ENCODE measurements around the gene SLC13A2. TPM values are rescaled to one million over a fixed set of nuclear protein-coding genes. Genes with fewer than 3 reads are reported as not detected.
"Not testable (repeated sequence)": the region's sequence is repeated elsewhere in the genome, so short reads cannot be mapped to it uniquely, and the experiment has no call there.

Gene SLC13A2
- total RNA-seq, 4 donors from 2014 or later = 0.37 TPM; not detected in 3

DNA sequence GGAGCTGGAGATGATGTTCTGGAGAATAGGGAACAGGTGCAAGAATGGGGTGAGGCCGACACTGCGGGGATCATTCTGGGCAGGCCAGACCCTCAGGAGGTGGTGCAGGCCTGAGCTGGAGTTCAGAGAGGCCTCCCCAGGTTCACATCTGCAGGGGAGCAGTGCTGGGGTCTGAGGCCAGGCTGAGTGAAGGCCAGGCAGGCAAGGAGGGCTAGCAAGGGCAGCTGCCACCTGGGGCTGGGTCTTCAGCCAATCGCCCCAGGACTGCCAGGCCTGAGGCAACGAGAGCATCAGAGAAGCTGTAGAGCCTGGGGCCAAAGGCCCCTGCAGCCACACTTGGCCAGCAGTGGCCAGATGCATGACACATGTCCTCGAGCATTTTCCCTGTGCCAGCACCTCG is 47.2 kb downstream of the SLC13A2 start:
- Histone ChIP-seq H3K36me3 (no peaks in the 10 kb centered on the region), H3K4me3 (no peak overlapping the region), H3K27ac (no peak overlapping the region), H3K9me3 (no peaks in the 10 kb centered on the region), H3K4me1 (peaks cover 0 to 9% (median 0%) of the 10 kb centered on the region in 3 donors), H3K27me3 (peaks cover 7% of the 10 kb centered on the region)
- WGBS, 2 donors (ENCODE audit: low coverage in 1 of 2) = 0 to 60% methylated on average over 1 of the region's 6 CpGs
- no peak for ATAC-seq
- TF ChIP-seq, protein P1, sequence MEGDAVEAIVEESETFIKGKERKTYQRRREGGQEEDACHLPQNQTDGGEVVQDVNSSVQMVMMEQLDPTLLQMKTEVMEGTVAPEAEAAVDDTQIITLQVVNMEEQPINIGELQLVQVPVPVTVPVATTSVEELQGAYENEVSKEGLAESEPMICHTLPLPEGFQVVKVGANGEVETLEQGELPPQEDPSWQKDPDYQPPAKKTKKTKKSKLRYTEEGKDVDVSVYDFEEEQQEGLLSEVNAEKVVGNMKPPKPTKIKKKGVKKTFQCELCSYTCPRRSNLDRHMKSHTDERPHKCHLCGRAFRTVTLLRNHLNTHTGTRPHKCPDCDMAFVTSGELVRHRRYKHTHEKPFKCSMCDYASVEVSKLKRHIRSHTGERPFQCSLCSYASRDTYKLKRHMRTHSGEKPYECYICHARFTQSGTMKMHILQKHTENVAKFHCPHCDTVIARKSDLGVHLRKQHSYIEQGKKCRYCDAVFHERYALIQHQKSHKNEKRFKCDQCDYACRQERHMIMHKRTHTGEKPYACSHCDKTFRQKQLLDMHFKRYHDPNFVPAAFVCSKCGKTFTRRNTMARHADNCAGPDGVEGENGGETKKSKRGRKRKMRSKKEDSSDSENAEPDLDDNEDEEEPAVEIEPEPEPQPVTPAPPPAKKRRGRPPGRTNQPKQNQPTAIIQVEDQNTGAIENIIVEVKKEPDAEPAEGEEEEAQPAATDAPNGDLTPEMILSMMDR (IDR thresholded peaks at IDR 0.05) = no peak
- TF ChIP-seq POLR2A (IDR thresholded peaks at IDR 0.05) = no peak
- TF ChIP-seq EP300 (IDR thresholded peaks at IDR 0.05) = no peak
- TF ChIP-seq POLR2AphosphoS5 (IDR thresholded peaks at IDR 0.05) = no peak

DNA sequence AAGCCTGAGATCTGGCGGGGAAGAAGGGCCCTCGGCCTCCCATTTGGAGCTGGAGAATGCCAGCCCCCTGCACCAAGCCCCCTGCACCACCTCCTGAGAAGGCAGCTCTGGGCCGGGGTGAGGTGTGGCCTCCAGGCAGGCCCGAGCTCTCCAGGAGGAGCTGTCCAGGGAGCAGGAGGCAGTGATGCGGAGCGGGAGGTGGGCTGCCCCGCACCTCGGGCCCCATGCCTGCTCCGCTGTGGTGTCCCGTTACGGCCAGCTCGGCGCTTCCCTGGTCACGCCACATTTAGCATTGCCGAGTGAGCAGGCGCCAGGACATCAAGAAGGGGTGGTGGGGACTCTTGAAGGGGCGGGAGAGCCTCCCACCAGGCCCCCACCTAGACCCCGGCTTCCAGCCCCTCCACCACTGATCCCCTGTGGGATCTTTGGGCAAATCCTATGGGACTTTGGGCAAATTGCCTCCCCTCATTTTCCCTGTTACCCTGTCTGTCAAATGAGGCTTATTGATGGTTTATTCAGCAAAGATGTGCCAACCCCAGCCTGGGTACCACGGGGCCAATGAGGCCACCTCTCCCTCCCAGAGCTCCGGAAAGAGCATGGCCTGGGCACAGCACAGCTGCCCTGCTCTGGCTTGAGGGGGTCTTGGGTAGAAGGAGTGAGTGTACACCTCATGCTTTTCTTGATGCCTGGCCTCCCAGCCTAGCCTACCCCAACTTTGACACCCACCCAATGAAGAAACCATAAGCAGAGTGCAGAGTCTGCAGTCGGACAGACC is 48.1 kb downstream of the SLC13A2 start:
- WGBS, 2 donors (ENCODE audit: low coverage in 1 of 2) = 46 to 80% methylated on average over 3 to 6 of the region's 21 CpGs
- no peak overlapping the region for H3K4me3 ChIP-seq
- peaks cover 7% of the 10 kb centered on the region for H3K27me3 ChIP-seq
- H3K36me3 ChIP-seq = no peaks in the 10 kb centered on the region
- peaks cover 0 to 9% (median 0%) of the 10 kb centered on the region in 3 donors for H3K4me1 ChIP-seq
- no peak overlapping the region for H3K27ac ChIP-seq
- no peaks in the 10 kb centered on the region for H3K9me3 ChIP-seq
- no peak for ATAC-seq
- TF ChIP-seq POLR2AphosphoS5 (IDR thresholded peaks at IDR 0.05) (no peak), POLR2A (IDR thresholded peaks at IDR 0.05) (no peak), EP300 (IDR thresholded peaks at IDR 0.05) (no peak)
- TF ChIP-seq, protein P1 (IDR thresholded peaks at IDR 0.05) = no peak

DNA sequence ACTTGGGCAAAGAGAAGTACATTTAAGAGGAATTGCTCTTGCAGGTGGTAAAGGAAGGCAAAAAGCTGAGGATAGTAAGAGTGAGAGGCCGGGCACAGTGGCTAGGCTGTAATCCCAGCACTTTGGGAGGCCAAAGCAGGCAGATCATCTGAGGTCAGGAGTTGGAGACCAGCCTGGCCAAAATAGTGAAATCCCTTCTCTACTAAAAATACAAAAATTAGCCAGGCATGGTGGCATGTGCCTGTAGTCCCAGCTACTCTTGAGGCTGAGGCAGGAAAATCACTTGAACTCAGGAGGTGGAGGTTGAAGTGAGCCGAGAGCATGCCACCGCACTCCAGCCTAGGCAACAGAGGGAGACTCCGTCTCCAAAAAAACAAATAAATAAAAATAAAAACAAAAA is 48.8 kb downstream of the SLC13A2 start:
- H3K4me3 ChIP-seq, H3K36me3 ChIP-seq, H3K4me1 ChIP-seq, H3K27ac ChIP-seq, H3K27me3 ChIP-seq, H3K9me3 ChIP-seq, ATAC-seq: not testable (repeated sequence)
- WGBS, 2 donors (ENCODE audit: low coverage in 1 of 2) = 86% methylated on average over 1 to 3 of the region's 4 CpGs

DNA sequence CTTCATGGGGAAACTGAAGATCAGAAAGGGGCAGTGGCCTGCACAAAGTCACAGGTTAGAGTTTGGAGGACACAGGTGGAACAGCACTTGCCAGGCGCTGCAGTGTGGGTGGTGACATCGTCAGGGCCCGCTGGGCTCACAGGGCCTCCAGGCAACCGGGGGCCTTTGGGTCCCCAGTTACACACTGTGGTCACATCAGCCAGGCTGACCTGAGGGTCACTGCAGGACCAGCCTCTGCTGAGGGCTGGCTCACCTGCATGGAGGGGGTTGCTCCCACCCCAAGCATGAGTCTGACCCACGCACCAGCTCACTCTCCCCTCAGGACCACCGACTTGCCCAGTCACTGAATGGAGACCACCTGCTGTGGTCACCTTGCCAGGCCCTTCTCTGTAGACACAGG is 49.7 kb downstream of the SLC13A2 start:
- Histone ChIP-seq H3K9me3 (no peaks in the 10 kb centered on the region), H3K36me3 (no peaks in the 10 kb centered on the region), H3K27me3 (peaks cover 7% of the 10 kb centered on the region), H3K4me1 (peaks cover 0 to 9% (median 0%) of the 10 kb centered on the region in 3 donors), H3K27ac (no peak overlapping the region), H3K4me3 (no peak overlapping the region)
- ATAC-seq = no peak
- TF ChIP-seq, protein P1 (IDR thresholded peaks at IDR 0.05) = no peak
- TF ChIP-seq EP300 (IDR thresholded peaks at IDR 0.05) (no peak), POLR2A (IDR thresholded peaks at IDR 0.05) (no peak), POLR2AphosphoS5 (IDR thresholded peaks at IDR 0.05) (no peak)
- WGBS, 2 donors (ENCODE audit: low coverage in 1 of 2) = 76% methylated on average over 4 of the region's 6 CpGs; no CpG with 5 or more reads in 1 of the 2 donors

DNA sequence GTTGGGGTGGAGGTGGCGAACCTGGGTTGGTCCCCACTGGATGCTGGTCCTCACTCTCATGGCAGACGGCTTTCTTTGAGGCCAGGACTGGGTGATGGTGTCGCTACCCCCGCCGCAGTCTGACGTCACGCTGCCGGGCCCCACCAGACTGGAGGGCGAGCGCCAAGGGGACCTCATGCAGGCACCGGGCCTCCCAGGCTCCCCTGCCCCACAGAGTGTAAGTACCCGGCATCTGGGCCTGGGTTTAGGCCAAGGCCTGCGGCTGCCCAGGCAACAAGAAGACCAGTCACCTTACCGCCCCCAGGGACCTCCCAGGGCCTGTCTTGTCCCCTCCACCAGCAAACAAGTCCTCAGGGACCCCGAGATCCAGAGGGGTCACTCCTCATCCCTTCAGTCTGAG is 50.4 kb downstream of the SLC13A2 start:
- Histone ChIP-seq H3K4me1 (peaks cover 0 to 9% (median 0%) of the 10 kb centered on the region in 3 donors), H3K36me3 (no peaks in the 10 kb centered on the region), H3K4me3 (no peak overlapping the region), H3K9me3 (no peaks in the 10 kb centered on the region), H3K27me3 (peaks cover 7% of the 10 kb centered on the region), H3K27ac (no peak overlapping the region)
- no peak for TF ChIP-seq POLR2A (IDR thresholded peaks at IDR 0.05)
- TF ChIP-seq, protein P1 (IDR thresholded peaks at IDR 0.05) = no peak
- no peak for TF ChIP-seq POLR2AphosphoS5 (IDR thresholded peaks at IDR 0.05)
- TF ChIP-seq EP300 (IDR thresholded peaks at IDR 0.05) = no peak
- WGBS, 2 donors (ENCODE audit: low coverage in 1 of 2) = 90% methylated on average over 2 of the region's 15 CpGs; no CpG with 5 or more reads in 1 of the 2 donors
- ATAC-seq = no peak

All from gastroesophageal sphincter (tissue), 4 donors.